Measurements from ENCODE around the gene EPHA2. TPM values are rescaled to one million over a fixed set of nuclear protein-coding genes. Genes with fewer than 3 reads are reported as not detected.
"Not testable (repeated sequence)": the region's sequence is repeated elsewhere in the genome, so short reads cannot be mapped to it uniquely, and the experiment has no call there.

Gene EPHA2
- total and polyA plus RNA-seq, 7 experiments from 2014 or later: 0.30 to 0.61 (median 0.59) TPM; not detected in 4

- no peak overlapping the region for H3K27ac ChIP-seq (ENCODE audit: low read depth, low read length)
- ATAC-seq: no peak
- Mint-ChIP-seq H3K4me3 (peak overlapping the region in 9 of 10 donors; percentile 20 to 83 (median 48)), H3K9me3 (peaks cover 0 to 1% (median 0%) of the 10 kb centered on the region in 11 donors), H3K36me3 (no peaks in the 10 kb centered on the region), H3K4me1 (peaks cover 48 to 89% (median 68%) of the 10 kb centered on the region in 7 donors), H3K27me3 (peaks cover 0 to 61% (median 0%) of the 10 kb centered on the region in 5 donors), H3K27ac (peak overlapping the region in 8 of 9 donors; percentile 23 to 86 (median 53))
- intact Hi-C loops (cut with micrococcal nuclease): no loop called here
- no peaks in the 10 kb centered on the region for H3K36me3 ChIP-seq (ENCODE audit: control insufficient read depth in 2 of 3, insufficient read depth in 3 of 3, low read length in 3 of 3)
- peak in 1 of 9 donors; percentile 33 for DNase-seq
- no peaks in the 10 kb centered on the region for H3K27me3 ChIP-seq (ENCODE audit: control insufficient read depth in 2 of 2, insufficient read depth in 2 of 2, low read length in 2 of 2)
- peaks cover 34 to 53% of the 10 kb centered on the region in 2 donors for H3K4me1 ChIP-seq (ENCODE audit: control insufficient read depth in 2 of 2, insufficient read depth in 2 of 2, low read length in 2 of 2)
- H3K4me3 ChIP-seq (ENCODE audit: low read length): no peak overlapping the region
- POLR2A ChIA-PET: interaction anchor here (0.7 kb wide), 1 partner anchor 10 kb away, joined by 3 read pairs; no protein-coding TSS in a partner anchor
- CTCF ChIA-PET: interaction anchor here (0.6 kb wide), 1 partner anchor 316 kb away, joined by 3 read pairs; no protein-coding TSS in a partner anchor
- no peaks in the 10 kb centered on the region for H3K9me3 ChIP-seq (ENCODE audit: control insufficient read depth in 2 of 3, low read length in 3 of 3)
Observed at GRCh38 chr1:16164213-16165072, 8.6 kb upstream of the EPHA2 start.

DNA sequence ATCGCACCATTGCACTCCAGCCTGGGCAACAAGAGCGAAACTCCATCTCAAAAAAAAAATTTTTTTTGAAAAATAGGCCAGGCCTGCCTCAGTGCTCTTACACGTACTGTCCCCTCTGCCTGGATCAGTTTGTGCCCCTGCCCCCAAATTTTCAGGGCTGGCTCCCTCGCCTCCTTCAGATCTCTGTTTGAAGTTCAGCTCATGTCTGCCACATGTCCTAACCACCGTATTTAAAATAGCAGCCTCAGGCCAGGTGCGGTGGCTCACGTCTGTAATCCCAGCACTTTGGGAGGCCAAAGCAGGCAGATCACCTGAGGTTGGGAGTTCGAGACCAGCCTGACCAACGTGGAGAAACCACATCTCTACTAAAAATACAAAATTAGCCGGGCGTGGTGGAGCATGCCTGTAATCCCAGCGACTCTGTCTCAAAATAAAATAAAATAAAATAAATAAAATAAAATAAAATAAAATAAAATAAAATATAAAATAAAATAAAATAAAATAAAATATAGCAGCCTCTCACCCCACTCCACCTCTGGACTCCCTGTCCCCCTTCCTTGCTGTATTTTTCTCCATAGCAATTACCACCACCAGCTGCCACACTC lies 7.8 kb upstream of the EPHA2 start:
- H3K9me3 Mint-ChIP-seq; H3K36me3 Mint-ChIP-seq; H3K36me3 ChIP-seq (ENCODE audit: control insufficient read depth in 2 of 3, insufficient read depth in 3 of 3, low read length in 3 of 3); ATAC-seq; H3K9me3 ChIP-seq (ENCODE audit: control insufficient read depth in 2 of 3, low read length in 3 of 3); H3K27me3 ChIP-seq (ENCODE audit: control insufficient read depth in 2 of 2, insufficient read depth in 2 of 2, low read length in 2 of 2); H3K4me3 ChIP-seq (ENCODE audit: low read length); DNase-seq; H3K27ac ChIP-seq (ENCODE audit: low read depth, low read length): not testable (repeated sequence)
- peaks cover 47 to 89% (median 68%) of the 10 kb centered on the region in 7 donors for H3K4me1 Mint-ChIP-seq
- intact Hi-C loops (cut with micrococcal nuclease): loop anchor here in 1 of 2 donors (2.0 kb wide), 1 partner anchor 53 kb away; no protein-coding TSS in a partner anchor
- ChIA-PET POLR2A (interaction anchor here (0.6 to 0.7 kb wide), 2 partner anchors 9 to 29 kb away, joined by 3 read pairs; no protein-coding TSS in a partner anchor), CTCF (interaction anchor here (0.9 kb wide), 1 partner anchor 12 kb away, joined by 4 read pairs; no protein-coding TSS in a partner anchor)
- H3K4me3 Mint-ChIP-seq: peak overlapping the region; percentile 12 to 83 (median 49)
- H3K27me3 Mint-ChIP-seq: peaks cover 0 to 56% (median 0%) of the 10 kb centered on the region in 5 donors
- H3K27ac Mint-ChIP-seq: peak overlapping the region in 7 of 9 donors; percentile 23 to 92 (median 56)
- H3K4me1 ChIP-seq (ENCODE audit: control insufficient read depth in 2 of 2, insufficient read depth in 2 of 2, low read length in 2 of 2): peaks cover 27 to 45% of the 10 kb centered on the region in 2 donors

- DNase-seq (peak; percentile 40 to 75 (median 71)), ATAC-seq (peak; percentile 78)
- ChIA-PET CTCF (no interaction called here), POLR2A (interaction anchor here (0.6 to 1.3 kb wide), 6 partner anchors 10 to 90 kb away, joined by 3 to 4 read pairs (median 3); no protein-coding TSS in a partner anchor)
- H3K27ac Mint-ChIP-seq: peak overlapping the region; percentile 20 to 96 (median 87)
- Histone ChIP-seq H3K9me3 (ENCODE audit: control insufficient read depth in 2 of 3, low read length in 3 of 3) (no peaks in the 10 kb centered on the region), H3K4me1 (ENCODE audit: control insufficient read depth in 2 of 2, insufficient read depth in 2 of 2, low read length in 2 of 2) (peaks cover 31 to 51% of the 10 kb centered on the region in 2 donors), H3K27me3 (ENCODE audit: control insufficient read depth in 2 of 2, insufficient read depth in 2 of 2, low read length in 2 of 2) (no peaks in the 10 kb centered on the region), H3K36me3 (ENCODE audit: control insufficient read depth in 2 of 3, insufficient read depth in 3 of 3, low read length in 3 of 3) (no peaks in the 10 kb centered on the region), H3K4me3 (ENCODE audit: low read length) (peak overlapping the region; percentile 55), H3K27ac (ENCODE audit: low read depth, low read length) (peak overlapping the region; percentile 67)
- intact Hi-C loops (cut with micrococcal nuclease): loop anchor here in 1 of 2 donors (1.0 to 2.0 kb wide), 2 partner anchors 44 to 55 kb away; no protein-coding TSS in a partner anchor
- H3K27me3 Mint-ChIP-seq: peaks cover 0 to 59% (median 0%) of the 10 kb centered on the region in 5 donors
- H3K4me1 Mint-ChIP-seq: peaks cover 52 to 96% (median 76%) of the 10 kb centered on the region in 7 donors
- H3K36me3 Mint-ChIP-seq: no peaks in the 10 kb centered on the region
- H3K4me3 Mint-ChIP-seq: peak overlapping the region; percentile 65 to 91 (median 82)
- H3K9me3 Mint-ChIP-seq: peaks cover 0 to 1% (median 0%) of the 10 kb centered on the region in 11 donors
Observed at GRCh38 chr1:16162163-16162822, 6.4 kb upstream of the EPHA2 start.

DNA sequence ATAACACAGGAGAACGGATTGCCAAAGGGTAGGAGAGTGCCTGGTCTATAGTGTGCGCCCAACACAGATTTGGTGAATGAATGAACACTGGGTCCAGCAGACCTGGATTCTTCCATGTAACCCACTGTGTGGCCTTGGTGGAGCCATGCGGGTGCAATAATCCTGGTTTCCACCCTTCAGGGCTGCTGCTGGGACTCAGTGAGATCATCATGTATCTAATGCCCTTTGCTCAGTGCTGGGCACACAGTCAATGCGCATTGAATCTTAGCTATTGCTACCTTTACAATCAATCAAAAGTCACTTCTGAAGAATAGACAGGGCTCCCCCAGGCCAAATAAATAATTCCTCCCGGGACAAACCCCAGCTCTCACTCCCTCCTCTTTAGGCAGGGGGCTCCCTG lies 5.8 kb upstream of the EPHA2 start:
- no peaks in the 10 kb centered on the region for H3K36me3 Mint-ChIP-seq
- H3K4me3 Mint-ChIP-seq: peak overlapping the region; percentile 65 to 88 (median 79)
- H3K9me3 Mint-ChIP-seq: peaks cover 0 to 1% (median 0%) of the 10 kb centered on the region in 11 donors
- Histone ChIP-seq H3K9me3 (ENCODE audit: control insufficient read depth in 2 of 3, low read length in 3 of 3) (no peaks in the 10 kb centered on the region), H3K4me1 (ENCODE audit: control insufficient read depth in 2 of 2, insufficient read depth in 2 of 2, low read length in 2 of 2) (peaks cover 33 to 56% of the 10 kb centered on the region in 2 donors), H3K27me3 (ENCODE audit: control insufficient read depth in 2 of 2, insufficient read depth in 2 of 2, low read length in 2 of 2) (no peaks in the 10 kb centered on the region), H3K4me3 (ENCODE audit: low read length) (peak overlapping the region; percentile 55), H3K36me3 (ENCODE audit: control insufficient read depth in 2 of 3, insufficient read depth in 3 of 3, low read length in 3 of 3) (no peaks in the 10 kb centered on the region), H3K27ac (ENCODE audit: low read depth, low read length) (peak overlapping the region; percentile 67)
- no peak for DNase-seq
- ChIA-PET CTCF (no interaction called here), POLR2A (interaction anchor here (1.0 to 1.1 kb wide), 5 partner anchors 10 to 206 kb away, joined by 3 to 4 read pairs (median 3); no protein-coding TSS in a partner anchor)
- H3K4me1 Mint-ChIP-seq: peaks cover 57 to 97% (median 82%) of the 10 kb centered on the region in 7 donors
- peaks cover 0 to 59% (median 0%) of the 10 kb centered on the region in 5 donors for H3K27me3 Mint-ChIP-seq
- H3K27ac Mint-ChIP-seq: peak overlapping the region; percentile 20 to 96 (median 87)
- ATAC-seq: no peak
- intact Hi-C loops (cut with micrococcal nuclease): loop anchor here in 1 of 2 donors (1.0 to 2.0 kb wide), 2 partner anchors 45 to 55 kb away; no protein-coding TSS in a partner anchor

DNA sequence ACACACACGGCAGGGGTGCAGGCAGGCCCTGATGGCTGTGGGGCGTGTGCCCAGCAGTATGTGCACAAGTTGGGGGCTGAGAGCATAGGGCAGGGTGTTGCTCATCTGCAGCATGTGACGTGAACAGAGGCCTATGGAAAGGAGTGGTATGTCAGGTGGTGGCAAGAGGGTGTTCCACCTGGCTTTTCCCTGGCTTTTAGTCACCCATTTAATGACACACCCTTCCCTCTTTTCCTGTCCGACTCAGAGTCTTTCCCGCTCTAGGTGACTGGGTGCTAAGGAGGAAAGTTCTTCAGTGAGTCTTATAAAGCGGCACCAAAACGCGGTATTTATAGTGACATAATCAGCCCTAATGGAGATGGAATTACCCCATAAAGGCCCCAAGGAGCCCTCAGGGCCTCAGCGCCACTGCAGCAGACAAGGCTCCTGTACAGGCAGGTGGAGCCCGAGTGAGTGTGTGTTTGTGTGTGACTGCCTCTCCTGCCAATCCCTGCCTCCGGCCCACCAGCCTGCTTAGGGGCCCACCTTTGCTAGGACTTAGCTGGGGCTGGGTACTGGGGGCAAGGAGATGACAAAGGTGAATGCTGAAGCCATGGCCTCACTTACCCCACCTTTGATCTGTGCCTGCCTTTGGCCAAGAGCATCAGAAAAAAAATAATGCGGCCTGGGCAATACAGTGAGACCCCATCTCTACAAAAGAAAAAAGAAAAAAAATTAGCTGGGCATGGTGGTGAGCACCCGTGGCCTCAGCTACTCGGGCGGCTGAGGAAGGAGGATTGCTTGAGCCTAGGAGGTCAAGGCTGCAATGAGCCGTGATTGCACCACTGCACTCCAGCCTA lies 3.3 kb upstream of the EPHA2 start:
- ATAC-seq (no peak), DNase-seq (no peak)
- intact Hi-C loops (cut with micrococcal nuclease): loop anchor here in 1 of 2 donors (1.0 to 2.0 kb wide), 2 partner anchors 7 to 28 kb away; no protein-coding TSS in a partner anchor
- H3K9me3 Mint-ChIP-seq: no peaks in the 10 kb centered on the region
- peak overlapping the region in 8 of 9 donors; percentile 43 to 93 (median 76) for H3K27ac Mint-ChIP-seq
- no peak overlapping the region for H3K4me3 ChIP-seq (ENCODE audit: low read length)
- ChIA-PET POLR2A (no interaction called here), CTCF (no interaction called here)
- H3K27ac ChIP-seq (ENCODE audit: low read depth, low read length): no peak overlapping the region
- no peaks in the 10 kb centered on the region for H3K36me3 Mint-ChIP-seq
- H3K27me3 Mint-ChIP-seq: peaks cover 0 to 59% (median 0%) of the 10 kb centered on the region in 5 donors
- no peaks in the 10 kb centered on the region for H3K27me3 ChIP-seq (ENCODE audit: control insufficient read depth in 2 of 2, insufficient read depth in 2 of 2, low read length in 2 of 2)
- H3K9me3 ChIP-seq (ENCODE audit: control insufficient read depth in 2 of 3, low read length in 3 of 3): no peaks in the 10 kb centered on the region
- H3K4me1 ChIP-seq (ENCODE audit: control insufficient read depth in 2 of 2, insufficient read depth in 2 of 2, low read length in 2 of 2): peaks cover 41 to 56% of the 10 kb centered on the region in 2 donors
- no peaks in the 10 kb centered on the region for H3K36me3 ChIP-seq (ENCODE audit: control insufficient read depth in 2 of 3, insufficient read depth in 3 of 3, low read length in 3 of 3)
- H3K4me1 Mint-ChIP-seq: peaks cover 46 to 88% (median 70%) of the 10 kb centered on the region in 7 donors
- H3K4me3 Mint-ChIP-seq: peak overlapping the region in 5 of 10 donors; percentile 0 to 54 (median 25)
